Erythroblast (primary cell): ENCODE data around the gene PTPRN2.

Source experiments
- DNase-seq, 2 experiments: peaks; one replicate each; lab custom pipeline; 2025; lab: John Stamatoyannopoulos, UW
- GATA1 ChIP-seq: IDR thresholded peaks from 2 replicates; pipeline ENCODE4 v1.6.1; 2011; ENCODE audit warnings: low read depth, mild to moderate bottlenecking, control low read depth, low read length, moderate library complexity
- POLR2A ChIP-seq: IDR thresholded peaks from 2 replicates; pipeline ENCODE4 v1.6.1; 2011; ENCODE audit warnings: mild to moderate bottlenecking, low read length

PTPRN2 gene

GRCh38 chr7:158066085-158066484 lies 521.5 kb downstream of the PTPRN2 start:
- no peak for DNase-seq
- TF ChIP-seq POLR2A (no peak), GATA1 (no peak)

- TF ChIP-seq POLR2A (no peak), GATA1 (no peak)
- DNase-seq = no peak
These were observed 522.3 kb downstream of the PTPRN2 start for GRCh38 chr7:158065340-158065739.

GRCh38 chr7:158064631-158065030 lies 523.0 kb downstream of the PTPRN2 start:
- no peak for TF ChIP-seq GATA1
- no peak for TF ChIP-seq POLR2A
- no peak for DNase-seq

GRCh38 chr7:158063850-158064610 lies 523.6 kb downstream of the PTPRN2 start:
- DNase-seq = no peak
- TF ChIP-seq POLR2A (no peak), GATA1 (no peak)

- TF ChIP-seq POLR2A (no peak), GATA1 (no peak)
- no peak for DNase-seq
These were observed 525.0 kb downstream of the PTPRN2 start for GRCh38 chr7:158062661-158063060.

GRCh38 chr7:158061884-158062656 lies 525.6 kb downstream of the PTPRN2 start:
- no peak for TF ChIP-seq POLR2A
- no peak for TF ChIP-seq GATA1
- DNase-seq = no peak

GRCh38 chr7:158061026-158061630 lies 526.5 kb downstream of the PTPRN2 start:
- DNase-seq = no peak
- TF ChIP-seq POLR2A (no peak), GATA1 (no peak)

GRCh38 chr7:158060216-158060615 lies 527.4 kb downstream of the PTPRN2 start:
- TF ChIP-seq POLR2A (no peak), GATA1 (no peak)
- no peak for DNase-seq

GRCh38 chr7:158057446-158057845 lies 530.2 kb downstream of the PTPRN2 start:
- TF ChIP-seq POLR2A (no peak), GATA1 (no peak)

GRCh38 chr7:158056761-158057160 lies 530.9 kb downstream of the PTPRN2 start:
- TF ChIP-seq POLR2A = no peak
- TF ChIP-seq GATA1 = no peak
- no peak for DNase-seq

More at GRCh38 chr7:158057446-158057845, 530.2 kb downstream of the PTPRN2 start:
- DNase-seq = no peak

- TF ChIP-seq GATA1 (no peak), POLR2A (no peak)
These were observed 531.7 kb downstream of the PTPRN2 start for GRCh38 chr7:158055726-158056510.

GRCh38 chr7:158054611-158055010 lies 533.0 kb downstream of the PTPRN2 start:
- DNase-seq = no peak
- TF ChIP-seq GATA1 = no peak
- no peak for TF ChIP-seq POLR2A

More at GRCh38 chr7:158055726-158056510, 531.7 kb downstream of the PTPRN2 start:
- no peak for DNase-seq

GRCh38 chr7:158054081-158054480 lies 533.5 kb downstream of the PTPRN2 start:
- no peak for DNase-seq
- no peak for TF ChIP-seq GATA1
- TF ChIP-seq POLR2A = no peak
